HG02798 (cell line): Measurements from ENCODE around the gene MMAB.

Experiments
- ATAC-seq: cut with Tn5 transposase; IDR thresholded peaks from one replicate; pipeline ENCODE4 v1.9.1; 2021; ENCODE audit warnings: mild to moderate bottlenecking; ENCODE audit not compliant: unreplicated experiment, poor library complexity

MMAB gene

GRCh38 chr12:109542876-109543275 lies 30.4 kb downstream of the MMAB start:
- ATAC-seq: no peak

- ATAC-seq: no peak
These were observed 31.3 kb downstream of the MMAB start for GRCh38 chr12:109542014-109542413.

- ATAC-seq: no peak
These were observed 31.9 kb downstream of the MMAB start for GRCh38 chr12:109541413-109541726.

GRCh38 chr12:109540526-109541412 lies 32.5 kb downstream of the MMAB start:
- no peak for ATAC-seq

- no peak for ATAC-seq
These were observed 33.8 kb downstream of the MMAB start for GRCh38 chr12:109539508-109539907.

GRCh38 chr12:109538191-109538863 lies 35.0 kb downstream of the MMAB start:
- no peak for ATAC-seq

GRCh38 chr12:109537136-109537535 lies 36.2 kb downstream of the MMAB start:
- ATAC-seq: no peak

GRCh38 chr12:109535863-109536250 lies 37.4 kb downstream of the MMAB start:
- no peak for ATAC-seq

GRCh38 chr12:109535231-109535862 lies 38.0 kb downstream of the MMAB start:
- ATAC-seq: no peak

- no peak for ATAC-seq
These were observed 38.8 kb downstream of the MMAB start for GRCh38 chr12:109534456-109534855.

- ATAC-seq: no peak
These were observed 39.9 kb downstream of the MMAB start for GRCh38 chr12:109533487-109533740.

GRCh38 chr12:109532721-109533486 lies 40.4 kb downstream of the MMAB start:
- no peak for ATAC-seq

- ATAC-seq: no peak
These were observed 41.9 kb downstream of the MMAB start for GRCh38 chr12:109531411-109531810.

GRCh38 chr12:109529691-109530640 lies 43.3 kb downstream of the MMAB start:
- no peak for ATAC-seq

GRCh38 chr12:109527489-109528123 lies 45.7 kb downstream of the MMAB start:
- ATAC-seq: no peak

- ATAC-seq: no peak
These were observed 48.1 kb downstream of the MMAB start for GRCh38 chr12:109525279-109525585.

GRCh38 chr12:109524466-109525278 lies 48.6 kb downstream of the MMAB start:
- ATAC-seq: no peak

- no peak for ATAC-seq
These were observed 49.8 kb downstream of the MMAB start for GRCh38 chr12:109523504-109523903.

GRCh38 chr12:109523071-109523470 lies 50.2 kb downstream of the MMAB start:
- ATAC-seq: no peak
